OCI-LY1 (cell line): Measurements from ENCODE around the gene LGALSL.

Source experiments
- CTCF ChIP-seq: fragments of 200-600 bp; sonication (generic), shearing (Covaris generic); IDR thresholded peaks from 2 replicates; pipeline ENCODE4 v1.5.1; 2017; ENCODE audit warnings: mild to moderate bottlenecking, antibody characterized with exemption, low read length, moderate library complexity, mixed read lengths
- EZH2 ChIP-seq: fragments of 200-600 bp; sonication (generic), shearing (Covaris generic); IDR thresholded peaks from 2 replicates; pipeline ENCODE4 v1.8.0; 2017; ENCODE audit warnings: borderline replicate concordance, mixed run types, mild to moderate bottlenecking, antibody characterized with exemption, low read length, moderate library complexity, mixed read lengths

GRCh38 chr2:64493788-64494187 is 39.8 kb downstream of the LGALSL start:
- TF ChIP-seq CTCF (no peak), EZH2 (no peak)
